Panc1 (cell line): ENCODE data around the gene LRMDA. TPM values are rescaled to one million over a fixed set of nuclear protein-coding genes. Genes with fewer than 3 reads are reported as not detected.

Source experiments
- ATAC-seq: fragments of 200-7000 bp; cut with Tn5 transposase; 2 replicates; pipeline ENCODE4 v1.9.1; 2020; ENCODE audit warnings: mild to moderate bottlenecking, moderate library complexity
- BruUV-seq: library from RNA; stranded (reverse); fragments of 400-500 nt; replicated peaks from 2 replicates; lab custom pipeline; 2021; lab: Mats Ljungman, UMichigan
- CTCF ChIA-PET: fragments of 300-600 bp; sonication (Branson Sonifier 250); formaldehyde crosslinking; loops from one replicate; lab custom pipeline; 2022; ENCODE audit warnings: antibody characterized with exemption; lab: Charles Lee
- POLR2A ChIA-PET: fragments of 300-600 bp; sonication (Branson Sonifier 250); formaldehyde crosslinking; loops from one replicate; lab custom pipeline; 2022; ENCODE audit warnings: antibody characterized with exemption; lab: Charles Lee
- DNase-seq: peaks from one replicate; pipeline ENCODE4 v3.0.0-alpha.2; 2010; ENCODE audit warnings: low read depth, low spot score
- H3K27ac ChIP-seq: 2 replicates; pipeline ENCODE4 v1.5.1; 2011; ENCODE audit warnings: mild to moderate bottlenecking, low read length, inconsistent platforms
- H3K27me3 ChIP-seq: fragments of 200-500 bp; sonication (Bioruptor generic); 2 replicates; pipeline ENCODE4 v1.6.0; 2014; ENCODE audit warnings: low read length, inconsistent platforms; ENCODE audit not compliant: control insufficient read depth, insufficient read depth
- H3K36me3 ChIP-seq: fragments of 200-500 bp; sonication (Bioruptor generic); 2 replicates; pipeline ENCODE4 v1.5.1; 2014; ENCODE audit warnings: inconsistent platforms, mild to moderate bottlenecking, low read length, moderate library complexity; ENCODE audit not compliant: control insufficient read depth, insufficient read depth
- H3K4me1 ChIP-seq: 2 replicates; pipeline ENCODE4 v1.5.1; 2011; ENCODE audit warnings: inconsistent platforms, mild to moderate bottlenecking, low read length, moderate library complexity; ENCODE audit not compliant: control insufficient read depth, insufficient read depth
- H3K4me3 ChIP-seq, 2 experiments: 2 replicates each; pipeline ENCODE4 v1.5.1; 2011 to 2012; ENCODE audit warnings: low read depth in 2 of 2, low read length in 2 of 2, mild to moderate bottlenecking in 2 of 2, inconsistent platforms in 1 of 2, moderate library complexity in 1 of 2
- H3K9me3 ChIP-seq: fragments of 200-500 bp; sonication (Bioruptor generic); 2 replicates; pipeline ENCODE4 v1.5.1; 2014; ENCODE audit warnings: low read depth, mild to moderate bottlenecking, inconsistent platforms, low read length, moderate library complexity; ENCODE audit not compliant: control insufficient read depth, insufficient read depth
- POLR2AphosphoS5 ChIP-seq: IDR thresholded peaks from 2 replicates; pipeline ENCODE4 v1.6.1; 2012; ENCODE audit warnings: mild to moderate bottlenecking, low read depth, low read length, moderate library complexity
- SIN3A ChIP-seq: IDR thresholded peaks from 2 replicates; pipeline ENCODE4 v1.6.1; 2012; ENCODE audit warnings: low read depth, mild to moderate bottlenecking, low read length, moderate library complexity, borderline replicate concordance; ENCODE audit not compliant: insufficient read depth
- TCF7L2 ChIP-seq: IDR thresholded peaks from 2 replicates; pipeline ENCODE4 v1.6.1; 2011; ENCODE audit warnings: mild to moderate bottlenecking, low read depth, low read length, inconsistent platforms
- in situ Hi-C: cut with HindIII; loops from 2 replicates; pipeline ENCODE4 v1.10.0; 2016; ENCODE audit warnings: low sequenced_read_pairs, low pct_unique_long_range_greater_than_20kb
- intact Hi-C: fragments of 100-400 bp; cut with micrococcal nuclease; formaldehyde crosslinking; loops from one replicate; pipeline ENCODE4 v1.10.0; 2022; ENCODE audit not compliant: unreplicated experiment
- total RNA-seq: library from RNA; stranded (reverse); gene quantifications from one replicate; pipeline ENCODE4 v1.2.1, GENCODE V29; 2021; ENCODE audit not compliant: unreplicated experiment
- TF ChIP-seq, protein P1 (sequence below): fragments of 450-650 bp; IDR thresholded peaks from 2 replicates; pipeline ENCODE4 v1.5.1; 2017; ENCODE audit warnings: mild to moderate bottlenecking
- TF ChIP-seq, protein P2 (sequence below), 2 experiments: IDR thresholded peaks; 2 replicates each; pipeline ENCODE4 v1.6.1; 2011 to 2012; ENCODE audit warnings: low read depth in 2 of 2, control low read depth in 1 of 2, low read length in 1 of 2, mild to moderate bottlenecking in 1 of 2, moderate library complexity in 1 of 2; ENCODE audit not compliant: insufficient read depth in 1 of 2

The LRMDA gene
- total RNA-seq, 1 experiment from 2014 or later: 1.2 TPM

DNA sequence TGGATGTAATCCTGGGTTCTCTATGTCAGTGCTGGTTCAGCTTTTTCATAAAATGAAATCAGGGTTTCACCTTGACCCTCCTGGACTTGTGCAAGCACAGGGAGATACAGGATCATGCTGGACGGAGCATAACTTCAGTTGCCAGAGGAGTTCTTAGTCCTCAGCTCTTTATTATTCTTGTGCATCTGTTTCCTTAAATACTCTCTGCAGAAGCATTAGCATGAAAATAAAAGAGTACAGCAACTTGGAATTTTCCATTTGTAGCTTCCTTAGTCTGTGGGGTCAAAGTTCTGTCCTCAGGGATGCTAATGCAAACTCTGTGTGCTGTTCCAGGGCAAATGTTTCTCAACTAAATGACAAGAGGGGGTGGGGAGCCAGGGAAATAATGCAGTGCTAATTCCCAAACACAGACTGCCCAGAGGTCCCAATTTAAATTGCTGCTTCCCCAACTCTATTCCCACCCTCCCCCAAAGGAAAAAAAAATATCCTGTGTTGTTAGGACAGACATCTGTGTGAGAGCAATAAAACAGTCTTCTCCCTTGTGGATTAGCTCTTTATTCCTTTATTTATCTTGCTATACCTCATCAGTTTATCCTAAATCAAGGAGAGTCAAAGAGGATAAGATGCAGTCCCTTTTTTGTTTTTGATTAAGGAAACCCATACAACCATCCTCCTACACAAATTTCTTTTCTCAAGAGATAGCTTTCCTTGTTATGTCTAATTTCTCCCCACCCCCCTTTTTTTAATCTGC, 905.0 kb downstream of the LRMDA start:
- CTCF ChIA-PET: interaction anchor here (0.7 kb wide), 1 partner anchor 1024 kb away, joined by 11 read pairs; no protein-coding TSS in a partner anchor
- no peaks in the 10 kb centered on the region for H3K9me3 ChIP-seq
- DNase-seq (no peak), ATAC-seq (no peak)
- peaks cover 6% of the 10 kb centered on the region; the same call in 1 of the 2 replicates for H3K27me3 ChIP-seq
- H3K27ac ChIP-seq: no peak overlapping the region
- no peaks in the 10 kb centered on the region for H3K4me1 ChIP-seq
- no peaks in the 10 kb centered on the region for H3K36me3 ChIP-seq
- POLR2A ChIA-PET: interaction anchor here (0.6 kb wide), 1 partner anchor 221 kb away, joined by 7 read pairs; no protein-coding TSS in a partner anchor
- TF ChIP-seq, protein P1, sequence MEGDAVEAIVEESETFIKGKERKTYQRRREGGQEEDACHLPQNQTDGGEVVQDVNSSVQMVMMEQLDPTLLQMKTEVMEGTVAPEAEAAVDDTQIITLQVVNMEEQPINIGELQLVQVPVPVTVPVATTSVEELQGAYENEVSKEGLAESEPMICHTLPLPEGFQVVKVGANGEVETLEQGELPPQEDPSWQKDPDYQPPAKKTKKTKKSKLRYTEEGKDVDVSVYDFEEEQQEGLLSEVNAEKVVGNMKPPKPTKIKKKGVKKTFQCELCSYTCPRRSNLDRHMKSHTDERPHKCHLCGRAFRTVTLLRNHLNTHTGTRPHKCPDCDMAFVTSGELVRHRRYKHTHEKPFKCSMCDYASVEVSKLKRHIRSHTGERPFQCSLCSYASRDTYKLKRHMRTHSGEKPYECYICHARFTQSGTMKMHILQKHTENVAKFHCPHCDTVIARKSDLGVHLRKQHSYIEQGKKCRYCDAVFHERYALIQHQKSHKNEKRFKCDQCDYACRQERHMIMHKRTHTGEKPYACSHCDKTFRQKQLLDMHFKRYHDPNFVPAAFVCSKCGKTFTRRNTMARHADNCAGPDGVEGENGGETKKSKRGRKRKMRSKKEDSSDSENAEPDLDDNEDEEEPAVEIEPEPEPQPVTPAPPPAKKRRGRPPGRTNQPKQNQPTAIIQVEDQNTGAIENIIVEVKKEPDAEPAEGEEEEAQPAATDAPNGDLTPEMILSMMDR: no peak
- TF ChIP-seq, protein P2, sequence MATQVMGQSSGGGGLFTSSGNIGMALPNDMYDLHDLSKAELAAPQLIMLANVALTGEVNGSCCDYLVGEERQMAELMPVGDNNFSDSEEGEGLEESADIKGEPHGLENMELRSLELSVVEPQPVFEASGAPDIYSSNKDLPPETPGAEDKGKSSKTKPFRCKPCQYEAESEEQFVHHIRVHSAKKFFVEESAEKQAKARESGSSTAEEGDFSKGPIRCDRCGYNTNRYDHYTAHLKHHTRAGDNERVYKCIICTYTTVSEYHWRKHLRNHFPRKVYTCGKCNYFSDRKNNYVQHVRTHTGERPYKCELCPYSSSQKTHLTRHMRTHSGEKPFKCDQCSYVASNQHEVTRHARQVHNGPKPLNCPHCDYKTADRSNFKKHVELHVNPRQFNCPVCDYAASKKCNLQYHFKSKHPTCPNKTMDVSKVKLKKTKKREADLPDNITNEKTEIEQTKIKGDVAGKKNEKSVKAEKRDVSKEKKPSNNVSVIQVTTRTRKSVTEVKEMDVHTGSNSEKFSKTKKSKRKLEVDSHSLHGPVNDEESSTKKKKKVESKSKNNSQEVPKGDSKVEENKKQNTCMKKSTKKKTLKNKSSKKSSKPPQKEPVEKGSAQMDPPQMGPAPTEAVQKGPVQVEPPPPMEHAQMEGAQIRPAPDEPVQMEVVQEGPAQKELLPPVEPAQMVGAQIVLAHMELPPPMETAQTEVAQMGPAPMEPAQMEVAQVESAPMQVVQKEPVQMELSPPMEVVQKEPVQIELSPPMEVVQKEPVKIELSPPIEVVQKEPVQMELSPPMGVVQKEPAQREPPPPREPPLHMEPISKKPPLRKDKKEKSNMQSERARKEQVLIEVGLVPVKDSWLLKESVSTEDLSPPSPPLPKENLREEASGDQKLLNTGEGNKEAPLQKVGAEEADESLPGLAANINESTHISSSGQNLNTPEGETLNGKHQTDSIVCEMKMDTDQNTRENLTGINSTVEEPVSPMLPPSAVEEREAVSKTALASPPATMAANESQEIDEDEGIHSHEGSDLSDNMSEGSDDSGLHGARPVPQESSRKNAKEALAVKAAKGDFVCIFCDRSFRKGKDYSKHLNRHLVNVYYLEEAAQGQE (IDR thresholded peaks at IDR 0.05; ENCODE audit: insufficient read depth in 1 of 2, low read depth in 2 of 2, low read length in 1 of 2): no peak
- TF ChIP-seq POLR2AphosphoS5 (no peak), TCF7L2 (no peak), SIN3A (no peak)
- intact Hi-C loops (no loop called here), in situ Hi-C loops (no loop called here)
- no peak overlapping the region for H3K4me3 ChIP-seq
- BruUV-seq: no TSS peak

DNA sequence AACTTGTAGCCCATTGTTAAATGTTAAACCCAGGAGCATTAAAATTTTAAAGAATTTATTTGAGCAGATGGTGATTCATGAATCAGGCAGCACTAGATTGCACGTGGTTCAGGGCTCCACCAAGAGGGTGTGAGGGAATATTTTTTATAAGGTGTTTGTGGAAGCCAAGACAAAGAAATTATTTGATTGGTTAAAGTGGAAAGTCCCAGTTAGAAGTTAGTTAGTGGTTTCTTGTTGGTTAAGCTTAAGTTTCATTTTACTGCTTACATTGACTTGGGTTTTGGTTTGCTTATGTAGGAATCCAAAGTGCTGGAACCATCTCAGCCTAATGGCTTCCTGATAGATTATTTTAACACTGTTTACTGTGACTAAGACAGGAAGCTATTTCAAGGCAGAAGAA, 906.2 kb downstream of the LRMDA start:
- H3K27ac ChIP-seq: no peak overlapping the region
- H3K4me3 ChIP-seq: no peak overlapping the region
- peaks cover 2% of the 10 kb centered on the region; the same call in 1 of the 2 replicates for H3K27me3 ChIP-seq
- ATAC-seq (no peak), DNase-seq (no peak)
- ChIA-PET CTCF (no interaction called here), POLR2A (no interaction called here)
- H3K36me3 ChIP-seq: no peaks in the 10 kb centered on the region
- BruUV-seq: no TSS peak
- no peaks in the 10 kb centered on the region for H3K9me3 ChIP-seq
- intact Hi-C loops: no loop called here
- in situ Hi-C loops: no loop called here
- no peaks in the 10 kb centered on the region for H3K4me1 ChIP-seq
- no peak for TF ChIP-seq POLR2AphosphoS5
- no peak for TF ChIP-seq SIN3A
- TF ChIP-seq, protein P2 (IDR thresholded peaks at IDR 0.05; ENCODE audit: insufficient read depth in 1 of 2, low read depth in 2 of 2, low read length in 1 of 2): no peak
- TF ChIP-seq, protein P1: no peak
- TF ChIP-seq TCF7L2: no peak
